Sciatic nerve (tissue), 2 donors: ENCODE measurements around the gene PTPRG. TPM values are rescaled to one million over a fixed set of nuclear protein-coding genes. Genes with fewer than 3 reads are reported as not detected.

ENCODE experiments used
- ATAC-seq: fragments of 200-7000 bp; cut with Tn5 transposase; one replicate; pipeline ENCODE4 v1.9.1; 2020; ENCODE audit warnings: mild to moderate bottlenecking, moderate library complexity
- DNase-seq: peaks from one replicate; pipeline ENCODE4 v3.0.0-alpha.2; 2020; ENCODE audit warnings: low spot score
- intact Hi-C: fragments of 100-400 bp; cut with DNase I; formaldehyde crosslinking; loops from one replicate; pipeline ENCODE4 v1.14.2; 2022
- total RNA-seq: library from RNA; stranded (reverse); fragmentation: NEBNext Ultra II Directional; extraction: Animal tissue kit (Norgen Biotek cat#: 25700); gene quantifications from one replicate; pipeline ENCODE4 v1.2.1, GENCODE V29; 2021
- donor health status: DM: no; HTN: no; CAD: no.
- donor health status: DM: no; HTN: no; CAD: no.

PTPRG gene
- total RNA-seq, 1 donor from 2014 or later: 67.7 TPM

GRCh38 chr3:61820306-61820992 is 259.1 kb downstream of the PTPRG start:
- no peak for ATAC-seq
- DNase-seq: no peak
- intact Hi-C loops: no loop called here

GRCh38 chr3:61821823-61822251 is 260.5 kb downstream of the PTPRG start:
- ATAC-seq: peak; percentile 67

GRCh38 chr3:61822588-61822987 is 261.2 kb downstream of the PTPRG start:
- DNase-seq (no peak), ATAC-seq (peak; percentile 56)
- intact Hi-C loops: no loop called here

More at GRCh38 chr3:61821823-61822251, 260.5 kb downstream of the PTPRG start:
- DNase-seq: no peak
- intact Hi-C loops: no loop called here

- DNase-seq: no peak
- intact Hi-C loops: no loop called here
- ATAC-seq: no peak
Measured at GRCh38 chr3:61824553-61825135, 263.3 kb downstream of the PTPRG start.

GRCh38 chr3:61826161-61826560 is 264.8 kb downstream of the PTPRG start:
- intact Hi-C loops: no loop called here
- DNase-seq (no peak), ATAC-seq (no peak)

GRCh38 chr3:61828184-61828874 is 267.0 kb downstream of the PTPRG start:
- DNase-seq: no peak
- intact Hi-C loops: no loop called here
- ATAC-seq: peak; percentile 8

GRCh38 chr3:61828880-61829721 is 267.7 kb downstream of the PTPRG start:
- ATAC-seq (peak; percentile 24), DNase-seq (no peak)
- intact Hi-C loops: no loop called here

- DNase-seq: no peak
- intact Hi-C loops: no loop called here
- peak; percentile 77 for ATAC-seq
Measured at GRCh38 chr3:61829722-61830350, 268.5 kb downstream of the PTPRG start.

GRCh38 chr3:61831973-61832372 is 270.6 kb downstream of the PTPRG start:
- intact Hi-C loops: no loop called here
- DNase-seq: no peak
- no peak for ATAC-seq

- intact Hi-C loops: no loop called here
- DNase-seq (no peak), ATAC-seq (no peak)
Measured at GRCh38 chr3:61832375-61833229, 271.2 kb downstream of the PTPRG start.

GRCh38 chr3:61839256-61839655 is 277.9 kb downstream of the PTPRG start:
- intact Hi-C loops: no loop called here
- DNase-seq: no peak
- no peak for ATAC-seq

GRCh38 chr3:61841111-61841845 is 279.9 kb downstream of the PTPRG start:
- ATAC-seq: peak; percentile 87

GRCh38 chr3:61841988-61842387 is 280.6 kb downstream of the PTPRG start:
- DNase-seq (no peak), ATAC-seq (peak; percentile 6)
- intact Hi-C loops: no loop called here

More at GRCh38 chr3:61841111-61841845, 279.9 kb downstream of the PTPRG start:
- DNase-seq: no peak
- intact Hi-C loops: no loop called here

- intact Hi-C loops: no loop called here
- ATAC-seq (no peak), DNase-seq (no peak)
Measured at GRCh38 chr3:61844346-61844745, 283.0 kb downstream of the PTPRG start.

- no peak for ATAC-seq
- intact Hi-C loops: no loop called here
- DNase-seq: no peak
Measured at GRCh38 chr3:61846488-61846887, 285.1 kb downstream of the PTPRG start.

- ATAC-seq (peak; percentile 90), DNase-seq (no peak)
- intact Hi-C loops: no loop called here
Measured at GRCh38 chr3:61847784-61848462, 286.6 kb downstream of the PTPRG start.

- DNase-seq (no peak), ATAC-seq (peak; percentile 92)
- intact Hi-C loops: no loop called here
Measured at GRCh38 chr3:61848885-61849284, 287.5 kb downstream of the PTPRG start.
